GM12891 (cell line): ENCODE measurements around the gene PHKA2.

Source experiments
- DNase-seq: peaks from one replicate; pipeline ENCODE4 v3.0.0; 2011; ENCODE audit warnings: low spot score; ENCODE audit not compliant: insufficient read length
- FAIRE-seq: peaks from 2 replicates; lab custom pipeline; 2011; peaks lifted over from hg19 to GRCh38; lab: Jason Lieb, UNC
- PAX5 ChIP-seq: IDR thresholded peaks from 2 replicates; pipeline ENCODE4 v1.6.1; 2011; ENCODE audit warnings: low read length, moderate library complexity, mild to moderate bottlenecking; ENCODE audit not compliant: insufficient read depth, severe bottlenecking
- POLR2A ChIP-seq: IDR thresholded peaks from 2 replicates; pipeline ENCODE4 v1.6.1; 2011; ENCODE audit warnings: low read depth, low read length, control low read depth
- POLR2AphosphoS5 ChIP-seq: IDR thresholded peaks from 2 replicates; pipeline ENCODE4 v1.6.1; 2011; ENCODE audit warnings: low read depth, low read length, control low read depth
- POU2F2 ChIP-seq: IDR thresholded peaks from 2 replicates; pipeline ENCODE4 v1.6.1; 2011; ENCODE audit warnings: low read depth, mild to moderate bottlenecking, control low read depth, low read length, moderate library complexity
- SPI1 ChIP-seq: IDR thresholded peaks from 2 replicates; pipeline ENCODE4 v1.6.1; 2011; ENCODE audit warnings: low read depth, low read length, control low read depth
- TAF1 ChIP-seq: IDR thresholded peaks from 2 replicates; pipeline ENCODE4 v1.6.1; 2011; ENCODE audit warnings: low read depth, low read length, control low read depth

The PHKA2 gene

GRCh38 chrX:19005909-19006308, 22.0 kb upstream of the PHKA2 start:
- DNase-seq (no peak), FAIRE-seq (no peak)
- TF ChIP-seq POLR2A = no peak
- TF ChIP-seq SPI1 = no peak
- TF ChIP-seq POU2F2 = no peak
- no peak for TF ChIP-seq POLR2AphosphoS5
- TF ChIP-seq TAF1 = no peak
- no peak for TF ChIP-seq PAX5

GRCh38 chrX:19003756-19004155, 19.8 kb upstream of the PHKA2 start:
- DNase-seq (no peak), FAIRE-seq (no peak)
- TF ChIP-seq SPI1 (no peak), PAX5 (no peak), POU2F2 (no peak), POLR2AphosphoS5 (no peak), TAF1 (no peak), POLR2A (no peak)

- no peak for DNase-seq
- FAIRE-seq = no peak
- no peak for TF ChIP-seq TAF1
- TF ChIP-seq POLR2A = no peak
- TF ChIP-seq POU2F2 = no peak
- no peak for TF ChIP-seq SPI1
- no peak for TF ChIP-seq POLR2AphosphoS5
- no peak for TF ChIP-seq PAX5
These were observed 14.7 kb upstream of the PHKA2 start for GRCh38 chrX:18998653-18999052.

GRCh38 chrX:18997916-18998315, 14.0 kb upstream of the PHKA2 start:
- no peak for TF ChIP-seq POLR2AphosphoS5
- TF ChIP-seq POU2F2 = no peak
- TF ChIP-seq TAF1 = no peak
- TF ChIP-seq PAX5 = no peak
- no peak for TF ChIP-seq POLR2A
- TF ChIP-seq SPI1 = no peak
- no peak for DNase-seq
- FAIRE-seq = no peak

- no peak for TF ChIP-seq PAX5
- no peak for TF ChIP-seq POLR2A
- no peak for TF ChIP-seq POLR2AphosphoS5
- TF ChIP-seq SPI1 = no peak
- TF ChIP-seq TAF1 = no peak
- DNase-seq = no peak
- no peak for FAIRE-seq
These were observed 12.6 kb upstream of the PHKA2 start for GRCh38 chrX:18996536-18996935.

- DNase-seq (no peak), FAIRE-seq (no peak)
- no peak for TF ChIP-seq TAF1
- no peak for TF ChIP-seq POLR2AphosphoS5
- TF ChIP-seq PAX5 = no peak
- TF ChIP-seq POLR2A = no peak
- no peak for TF ChIP-seq POU2F2
These were observed 11.3 kb upstream of the PHKA2 start for GRCh38 chrX:18995221-18995620.

GRCh38 chrX:18994713-18995112, 10.8 kb upstream of the PHKA2 start:
- no peak for FAIRE-seq
- DNase-seq = no peak
- TF ChIP-seq POLR2A (no peak), PAX5 (no peak), POU2F2 (no peak), SPI1 (no peak), POLR2AphosphoS5 (no peak), TAF1 (no peak)

- no peak for DNase-seq
- TF ChIP-seq POLR2A (no peak), POLR2AphosphoS5 (no peak), TAF1 (no peak), PAX5 (no peak), SPI1 (no peak), POU2F2 (no peak)
- FAIRE-seq = no peak
These were observed 8.9 kb upstream of the PHKA2 start for GRCh38 chrX:18992829-18993228.

- TF ChIP-seq POU2F2 (no peak), POLR2AphosphoS5 (no peak), TAF1 (no peak), PAX5 (no peak), POLR2A (no peak), SPI1 (no peak)
- DNase-seq = no peak
- FAIRE-seq = no peak
These were observed 1.2 kb upstream of the PHKA2 start for GRCh38 chrX:18985186-18985435.
